Mucosa of rectum (tissue), 2 donors: ENCODE measurements around the gene LHX1.

Experiments used
- H3K27ac ChIP-seq, 2 donors: one replicate each; pipeline ENCODE4 v1.7.0; 2013; ENCODE audit warnings: inconsistent platforms in 2 of 2, low read depth in 2 of 2, low read length in 2 of 2
- H3K27me3 ChIP-seq, 2 donors: one replicate each; pipeline ENCODE4 v1.7.0; 2013; ENCODE audit warnings: low read length in 2 of 2; ENCODE audit not compliant: control insufficient read depth in 2 of 2, insufficient read depth in 2 of 2
- H3K36me3 ChIP-seq, 2 donors: one replicate each; pipeline ENCODE4 v1.7.0; 2013; ENCODE audit warnings: low read length in 2 of 2; ENCODE audit not compliant: control insufficient read depth in 2 of 2, insufficient read depth in 2 of 2
- H3K4me1 ChIP-seq, 2 donors: one replicate each; pipeline ENCODE4 v1.7.0; 2013; ENCODE audit warnings: low read length in 2 of 2, mild to moderate bottlenecking in 1 of 2; ENCODE audit not compliant: control insufficient read depth in 2 of 2, insufficient read depth in 2 of 2
- H3K4me3 ChIP-seq, 2 donors: one replicate each; pipeline ENCODE4 v1.7.0; 2013; ENCODE audit warnings: low read length in 2 of 2
- H3K9ac ChIP-seq, 2 donors: one replicate each; pipeline ENCODE4 v1.7.0; 2013; ENCODE audit warnings: low read length in 2 of 2, low read depth in 1 of 2, mild to moderate bottlenecking in 1 of 2
- H3K9me3 ChIP-seq, 2 donors: one replicate each; pipeline ENCODE4 v1.7.0; 2013; ENCODE audit warnings: low read length in 2 of 2; ENCODE audit not compliant: control insufficient read depth in 2 of 2
- donor health status: healthy.
- donor health status: Normal muscosa, but diverticular disease.

LHX1 gene

GRCh38 chr17:36932383-36932693 is 4.9 kb upstream of the LHX1 start:
- Histone ChIP-seq H3K36me3 (no peaks in the 10 kb centered on the region), H3K9ac (no peak overlapping the region), H3K27ac (no peak overlapping the region), H3K4me3 (peak overlapping the region in 1 of 2 donors; percentile 26), H3K4me1 (peaks cover 41 to 46% of the 10 kb centered on the region in 2 donors), H3K9me3 (no peaks in the 10 kb centered on the region), H3K27me3 (peaks cover 85 to 95% of the 10 kb centered on the region in 2 donors)

- H3K4me3 ChIP-seq = peak overlapping the region in 1 of 2 donors; percentile 37
- no peaks in the 10 kb centered on the region for H3K36me3 ChIP-seq
- no peak overlapping the region for H3K9ac ChIP-seq
- H3K4me1 ChIP-seq = peaks cover 44 to 46% of the 10 kb centered on the region in 2 donors
- peaks cover 89 to 94% of the 10 kb centered on the region in 2 donors for H3K27me3 ChIP-seq
- H3K27ac ChIP-seq = no peak overlapping the region
- no peaks in the 10 kb centered on the region for H3K9me3 ChIP-seq
Observed at GRCh38 chr17:36932694-36933511, 4.4 kb upstream of the LHX1 start.

GRCh38 chr17:36933512-36934143 is 3.6 kb upstream of the LHX1 start:
- Histone ChIP-seq H3K4me3 (peak overlapping the region in 1 of 2 donors; percentile 38), H3K27me3 (peaks cover 91 to 94% of the 10 kb centered on the region in 2 donors), H3K4me1 (peaks cover 44 to 48% of the 10 kb centered on the region in 2 donors)

GRCh38 chr17:36934144-36934691 is 3.1 kb upstream of the LHX1 start:
- peaks cover 44 to 51% of the 10 kb centered on the region in 2 donors for H3K4me1 ChIP-seq
- H3K9me3 ChIP-seq = no peaks in the 10 kb centered on the region
- peaks cover 91 to 94% of the 10 kb centered on the region in 2 donors for H3K27me3 ChIP-seq
- no peak overlapping the region for H3K9ac ChIP-seq
- no peaks in the 10 kb centered on the region for H3K36me3 ChIP-seq
- peak overlapping the region in 1 of 2 donors; percentile 38 for H3K4me3 ChIP-seq
- no peak overlapping the region for H3K27ac ChIP-seq

More at GRCh38 chr17:36933512-36934143, 3.6 kb upstream of the LHX1 start:
- Histone ChIP-seq H3K9me3 (no peaks in the 10 kb centered on the region), H3K9ac (no peak overlapping the region), H3K36me3 (no peaks in the 10 kb centered on the region), H3K27ac (no peak overlapping the region)

- peaks cover 91 to 94% of the 10 kb centered on the region in 2 donors for H3K27me3 ChIP-seq
- no peaks in the 10 kb centered on the region for H3K9me3 ChIP-seq
- H3K9ac ChIP-seq = no peak overlapping the region
- H3K4me3 ChIP-seq = peak overlapping the region; percentile 1
- H3K27ac ChIP-seq = no peak overlapping the region
- H3K36me3 ChIP-seq = no peaks in the 10 kb centered on the region
- H3K4me1 ChIP-seq = peaks cover 44 to 51% of the 10 kb centered on the region in 2 donors
Observed at GRCh38 chr17:36934692-36935630, 2.3 kb upstream of the LHX1 start.

GRCh38 chr17:36935671-36936454 is 1.4 kb upstream of the LHX1 start:
- Histone ChIP-seq H3K4me1 (peaks cover 44 to 51% of the 10 kb centered on the region in 2 donors), H3K27ac (no peak overlapping the region), H3K36me3 (no peaks in the 10 kb centered on the region), H3K27me3 (peaks cover 90 to 93% of the 10 kb centered on the region in 2 donors), H3K4me3 (peak overlapping the region in 1 of 2 donors; percentile 13), H3K9me3 (no peaks in the 10 kb centered on the region), H3K9ac (no peak overlapping the region)

- peak overlapping the region; percentile 10 to 13 for H3K4me3 ChIP-seq
- H3K27me3 ChIP-seq = peaks cover 90 to 93% of the 10 kb centered on the region in 2 donors
- H3K27ac ChIP-seq = no peak overlapping the region
- H3K9ac ChIP-seq = no peak overlapping the region
- no peaks in the 10 kb centered on the region for H3K36me3 ChIP-seq
- H3K9me3 ChIP-seq = no peaks in the 10 kb centered on the region
- H3K4me1 ChIP-seq = peaks cover 44 to 50% of the 10 kb centered on the region in 2 donors
Observed at GRCh38 chr17:36936455-36937000, 747 bp upstream of the LHX1 start.

GRCh38 chr17:36937959-36938565 is 787 bp downstream of the LHX1 start:
- Histone ChIP-seq H3K36me3 (no peaks in the 10 kb centered on the region), H3K9me3 (no peaks in the 10 kb centered on the region), H3K27me3 (peaks cover 85 to 95% of the 10 kb centered on the region in 2 donors), H3K4me3 (no peak overlapping the region), H3K4me1 (peaks cover 38 to 41% of the 10 kb centered on the region in 2 donors), H3K9ac (no peak overlapping the region), H3K27ac (no peak overlapping the region)
